OCI-LY1 (cell line): Measurements from ENCODE around the gene S100A1.
"Not testable (repeated sequence)": the region's sequence is repeated elsewhere in the genome, so short reads cannot be mapped to it uniquely, and the experiment has no call there.

Experiments used
- H2AFZ ChIP-seq: fragments of 200-600 bp; sonication (generic), shearing (Covaris generic); 2 replicates; pipeline ENCODE4 v1.6.0; 2014; ENCODE audit warnings: antibody characterized with exemption, mild to moderate bottlenecking, low read length
- H3F3A ChIP-seq: fragments of 200-600 bp; sonication (generic), shearing (Covaris generic); 2 replicates; pipeline ENCODE4 v1.6.0; 2014; ENCODE audit warnings: mild to moderate bottlenecking, antibody characterized with exemption, low read length, moderate library complexity; ENCODE audit not compliant: insufficient read depth
- H3K27ac ChIP-seq: fragments of 200-600 bp; sonication (generic); 2 replicates; pipeline ENCODE4 v1.5.1; 2014; ENCODE audit warnings: low read length, mixed run types, mild to moderate bottlenecking, low read depth; ENCODE audit not compliant: poor library complexity, severe bottlenecking
- H3K27me3 ChIP-seq: fragments of 200-600 bp; sonication (generic); 2 replicates; pipeline ENCODE4 v1.6.0; 2014; ENCODE audit warnings: antibody characterized with exemption, mild to moderate bottlenecking, low read length, moderate library complexity; ENCODE audit not compliant: insufficient read depth
- H3K36me3 ChIP-seq: fragments of 200-600 bp; sonication (generic); 2 replicates; pipeline ENCODE4 v1.6.1; 2014; ENCODE audit warnings: mild to moderate bottlenecking, antibody characterized with exemption, low read length, moderate library complexity, mixed read lengths; ENCODE audit not compliant: insufficient read depth
- H3K4me1 ChIP-seq: fragments of 200-600 bp; sonication (generic); 2 replicates; pipeline ENCODE4 v1.5.1; 2014; ENCODE audit warnings: mild to moderate bottlenecking, low read length, moderate library complexity; ENCODE audit not compliant: insufficient read depth, severe bottlenecking
- H3K4me2 ChIP-seq: fragments of 200-600 bp; sonication (generic), shearing (Covaris generic); 2 replicates; pipeline ENCODE4 v1.6.1; 2014; ENCODE audit warnings: low read length
- H3K4me3 ChIP-seq: fragments of 200-600 bp; sonication (generic); 2 replicates; pipeline ENCODE4 v1.5.1; 2014; ENCODE audit warnings: low read length, low read depth, mild to moderate bottlenecking, mixed read lengths; ENCODE audit not compliant: poor library complexity, severe bottlenecking
- H3K79me2 ChIP-seq: fragments of 200-600 bp; shearing (Covaris generic); 2 replicates; pipeline ENCODE4 v1.6.1; 2016; ENCODE audit warnings: mixed run types, low read length, mixed read lengths; ENCODE audit not compliant: insufficient read depth
- H3K9ac ChIP-seq: fragments of 200-600 bp; sonication (generic), shearing (Covaris generic); 2 replicates; pipeline ENCODE4 v1.6.1; 2014; ENCODE audit warnings: mild to moderate bottlenecking, low read length, mixed read lengths
- H3K9me2 ChIP-seq: fragments of 200-600 bp; sonication (generic), shearing (Covaris generic); 2 replicates; pipeline ENCODE4 v1.6.1; 2014; ENCODE audit warnings: low read depth, mild to moderate bottlenecking, low read length, mixed read lengths
- H3K9me3 ChIP-seq: fragments of 200-600 bp; shearing (Covaris generic); 2 replicates; pipeline ENCODE4 v1.6.1; 2014; ENCODE audit warnings: low read length, mixed read lengths
- H4K20me1 ChIP-seq: fragments of 200-600 bp; sonication (generic), shearing (Covaris generic); 2 replicates; pipeline ENCODE4 v1.6.0; 2016; ENCODE audit warnings: mild to moderate bottlenecking, low read length; ENCODE audit not compliant: insufficient read depth
- EZH2 ChIP-seq: fragments of 200-600 bp; sonication (generic), shearing (Covaris generic); IDR thresholded peaks from 2 replicates; pipeline ENCODE4 v1.8.0; 2017; ENCODE audit warnings: borderline replicate concordance, mixed run types, mild to moderate bottlenecking, antibody characterized with exemption, low read length, moderate library complexity, mixed read lengths
- TF ChIP-seq, protein P1 (sequence below): fragments of 200-600 bp; sonication (generic), shearing (Covaris generic); IDR thresholded peaks from 2 replicates; pipeline ENCODE4 v1.5.1; 2017; ENCODE audit warnings: mild to moderate bottlenecking, antibody characterized with exemption, low read length, moderate library complexity, mixed read lengths

Gene S100A1

GRCh38 chr1:153627715-153628626 is at the start of gene S100A1:
TSS of gene S100A1 (plus strand) at chr1:153628434. CDS start at chr1:153630522, 2,088 bp downstream.
- Histone ChIP-seq H3K9ac (peak within 1 kb of the TSS; percentile 46; the same call in 1 of the 2 replicates), H2AFZ (no peak within 1 kb of the TSS), H3K4me1 (peaks cover 18% of the 10 kb centered on the region)

DNA sequence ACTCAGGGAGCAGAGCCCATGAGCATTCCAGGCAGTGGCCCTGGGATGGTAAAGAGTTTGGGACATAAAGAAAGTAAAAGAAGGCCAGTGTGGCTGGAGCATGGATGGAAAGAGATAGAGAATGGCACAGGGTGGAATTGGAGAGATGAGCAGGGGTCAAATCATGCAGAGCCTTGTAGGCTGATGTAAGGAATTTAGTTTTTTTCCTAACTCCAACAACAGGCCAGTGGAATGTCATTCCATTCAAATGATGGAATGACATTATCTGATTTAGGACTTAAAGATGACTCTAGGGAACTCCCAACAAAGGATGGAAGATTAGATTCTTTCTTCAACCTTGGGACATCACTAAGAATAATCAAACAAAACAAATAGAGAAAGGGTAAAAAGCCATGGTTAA is 49.7 kb upstream of the S100A1 start:
- Histone ChIP-seq H2AFZ (no peak overlapping the region), H3K4me1 (no peaks in the 10 kb centered on the region), H4K20me1 (no peaks in the 10 kb centered on the region), H3K4me2 (no peak overlapping the region), H3K27ac (no peak overlapping the region), H3K36me3 (no peaks in the 10 kb centered on the region), H3K9me3 (no peaks in the 10 kb centered on the region), H3K9me2 (no peaks in the 10 kb centered on the region; the same call in 1 of the 2 replicates), H3F3A (no peaks in the 10 kb centered on the region), H3K4me3 (no peak overlapping the region), H3K79me2 (no peaks in the 10 kb centered on the region), H3K27me3 (no peaks in the 10 kb centered on the region), H3K9ac (no peak overlapping the region)
- no peak for TF ChIP-seq EZH2
- TF ChIP-seq, protein P1, sequence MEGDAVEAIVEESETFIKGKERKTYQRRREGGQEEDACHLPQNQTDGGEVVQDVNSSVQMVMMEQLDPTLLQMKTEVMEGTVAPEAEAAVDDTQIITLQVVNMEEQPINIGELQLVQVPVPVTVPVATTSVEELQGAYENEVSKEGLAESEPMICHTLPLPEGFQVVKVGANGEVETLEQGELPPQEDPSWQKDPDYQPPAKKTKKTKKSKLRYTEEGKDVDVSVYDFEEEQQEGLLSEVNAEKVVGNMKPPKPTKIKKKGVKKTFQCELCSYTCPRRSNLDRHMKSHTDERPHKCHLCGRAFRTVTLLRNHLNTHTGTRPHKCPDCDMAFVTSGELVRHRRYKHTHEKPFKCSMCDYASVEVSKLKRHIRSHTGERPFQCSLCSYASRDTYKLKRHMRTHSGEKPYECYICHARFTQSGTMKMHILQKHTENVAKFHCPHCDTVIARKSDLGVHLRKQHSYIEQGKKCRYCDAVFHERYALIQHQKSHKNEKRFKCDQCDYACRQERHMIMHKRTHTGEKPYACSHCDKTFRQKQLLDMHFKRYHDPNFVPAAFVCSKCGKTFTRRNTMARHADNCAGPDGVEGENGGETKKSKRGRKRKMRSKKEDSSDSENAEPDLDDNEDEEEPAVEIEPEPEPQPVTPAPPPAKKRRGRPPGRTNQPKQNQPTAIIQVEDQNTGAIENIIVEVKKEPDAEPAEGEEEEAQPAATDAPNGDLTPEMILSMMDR, result no peak

More at GRCh38 chr1:153627715-153628626, at the start of gene S100A1:
- no peaks in the 10 kb centered on the region for H3K27me3 ChIP-seq
- TF ChIP-seq, protein P1, result no peak; the same call in none of the 2 replicates
- TF ChIP-seq EZH2, result no peak
- no peaks in the 10 kb centered on the region for H3K79me2 ChIP-seq
- no peaks in the 10 kb centered on the region for H3K9me2 ChIP-seq
- 0 out of 2 replicates have a peak, but pooled peaks cover 3% of the 10 kb centered on the region for H3K36me3 ChIP-seq
- no peak within 1 kb of the TSS for H3K27ac ChIP-seq
- no peaks in the 10 kb centered on the region for H3F3A ChIP-seq
- no peaks in the 10 kb centered on the region for H4K20me1 ChIP-seq
- peak within 1 kb of the TSS; percentile 40 for H3K4me3 ChIP-seq
- peak within 1 kb of the TSS; percentile 45 for H3K4me2 ChIP-seq
- H3K9me3 ChIP-seq, result no peaks in the 10 kb centered on the region

- no peak overlapping the region for H3K27ac ChIP-seq
- no peak overlapping the region for H3K9ac ChIP-seq
- no peaks in the 10 kb centered on the region for H3K27me3 ChIP-seq
- H3K36me3 ChIP-seq, result no peaks in the 10 kb centered on the region
- no peaks in the 10 kb centered on the region for H4K20me1 ChIP-seq
- H3F3A ChIP-seq, result no peaks in the 10 kb centered on the region
- no peak overlapping the region for H3K4me3 ChIP-seq
- H3K4me2 ChIP-seq, result no peak overlapping the region
- H3K4me1 ChIP-seq, result no peaks in the 10 kb centered on the region
- H3K9me3 ChIP-seq, result no peaks in the 10 kb centered on the region
- no peaks in the 10 kb centered on the region; the same call in 1 of the 2 replicates for H3K9me2 ChIP-seq
- H3K79me2 ChIP-seq, result no peaks in the 10 kb centered on the region
- H2AFZ ChIP-seq, result no peak overlapping the region
- no peak for TF ChIP-seq EZH2
- TF ChIP-seq, protein P1, result no peak
Measured at GRCh38 chr1:153578936-153579335, 49.3 kb upstream of the S100A1 start.

- H3K36me3 ChIP-seq, H3F3A ChIP-seq, H3K4me3 ChIP-seq, H3K4me1 ChIP-seq, H3K27me3 ChIP-seq, H2AFZ ChIP-seq, H3K9ac ChIP-seq, H3K4me2 ChIP-seq, H3K9me2 ChIP-seq, H3K79me2 ChIP-seq, H3K27ac ChIP-seq, H4K20me1 ChIP-seq, H3K9me3 ChIP-seq: not testable (repeated sequence)
Measured at GRCh38 chr1:153582836-153583235, 45.4 kb upstream of the S100A1 start.

DNA sequence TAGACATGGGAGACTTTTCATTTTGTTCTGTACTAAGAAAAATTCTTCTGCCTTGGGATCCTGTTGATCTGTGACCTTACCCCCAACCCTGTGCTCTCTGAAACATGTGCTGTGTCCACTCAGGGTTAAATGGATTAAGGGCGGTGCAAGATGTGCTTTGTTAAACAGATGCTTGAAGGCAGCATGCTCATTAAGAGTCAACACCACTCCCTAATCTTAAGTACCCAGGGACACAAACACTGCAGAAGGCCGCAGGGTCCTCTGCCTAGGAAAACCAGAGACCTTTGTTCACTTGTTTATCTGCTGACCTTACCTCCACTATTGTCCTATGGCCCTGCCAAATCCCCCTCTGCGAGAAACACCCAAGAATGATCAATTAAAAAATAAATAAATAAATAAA is 44.7 kb upstream of the S100A1 start:
- H3K27ac ChIP-seq, H3K79me2 ChIP-seq, H3K9me2 ChIP-seq, H3K4me1 ChIP-seq, H3K4me3 ChIP-seq, H3K27me3 ChIP-seq, H3K9ac ChIP-seq, H4K20me1 ChIP-seq, H3K9me3 ChIP-seq, H3K36me3 ChIP-seq, H3K4me2 ChIP-seq, H2AFZ ChIP-seq, H3F3A ChIP-seq: not testable (repeated sequence)
